Keratinocyte (primary cell): ENCODE measurements around the gene DOCK3. TPM values are rescaled to one million over a fixed set of nuclear protein-coding genes. Genes with fewer than 3 reads are reported as not detected.

Experiments
- DNase-seq: peaks from one replicate; pipeline ENCODE4 v3.0.0-alpha.2; 2011; ENCODE audit warnings: low read depth, missing footprints, low spot score
- FAIRE-seq: peaks from 2 replicates; lab custom pipeline; 2011; peaks lifted over from hg19 to GRCh38; lab: Jason Lieb, UNC
- H2AFZ ChIP-seq: 2 replicates; pipeline ENCODE4 v1.6.0; 2012; ENCODE audit warnings: low read length, control low read depth, inconsistent platforms; ENCODE audit not compliant: control insufficient read depth
- H3K27ac ChIP-seq: 2 replicates; pipeline ENCODE4 v1.5.1; 2011; ENCODE audit warnings: low read length; ENCODE audit not compliant: control insufficient read depth, insufficient read depth
- H3K27me3 ChIP-seq: 3 replicates; pipeline ENCODE4 v1.6.0; 2011; ENCODE audit warnings: low read length; ENCODE audit not compliant: control insufficient read depth, insufficient read depth; ENCODE audit errors: extremely low read depth
- H3K36me3 ChIP-seq, 2 experiments: 2 replicates in 1 of 2; 3 replicates in 1 of 2; pipeline ENCODE4 v1.5.1; 2011; ENCODE audit warnings: low read length in 2 of 2, mild to moderate bottlenecking in 1 of 2; ENCODE audit not compliant: control insufficient read depth in 2 of 2, insufficient read depth in 2 of 2; ENCODE audit errors: extremely low read depth in 1 of 2
- H3K4me1 ChIP-seq: 3 replicates; pipeline ENCODE4 v1.5.1; 2011; ENCODE audit warnings: low read length; ENCODE audit not compliant: control insufficient read depth, insufficient read depth; ENCODE audit errors: extremely low read depth
- H3K4me2 ChIP-seq: 3 replicates; pipeline ENCODE4 v1.6.0; 2011; ENCODE audit warnings: low read depth, low read length; ENCODE audit not compliant: control insufficient read depth, insufficient read depth; ENCODE audit errors: extremely low read depth
- H3K4me3 ChIP-seq, 3 experiments: fragments of 200-600 bp in 1 of 3; sonication (generic) in 1 of 3; 2 replicates in 2 of 3; 3 replicates in 1 of 3; pipeline ENCODE4 v1.5.1; 2011 to 2016; ENCODE audit warnings: low read length in 3 of 3, mild to moderate bottlenecking in 3 of 3, control low read depth in 2 of 3, inconsistent platforms in 1 of 3, low read depth in 1 of 3, mixed read lengths in 1 of 3, mixed run types in 1 of 3, moderate library complexity in 1 of 3; ENCODE audit not compliant: control insufficient read depth in 2 of 3, insufficient read depth in 2 of 3; ENCODE audit errors: extremely low read depth in 1 of 3
- H3K79me2 ChIP-seq: 2 replicates; pipeline ENCODE4 v1.6.0; 2012; ENCODE audit warnings: low read length; ENCODE audit not compliant: control insufficient read depth, insufficient read depth
- H3K9ac ChIP-seq: 3 replicates; pipeline ENCODE4 v1.6.0; 2011; ENCODE audit warnings: low read length; ENCODE audit not compliant: control insufficient read depth, insufficient read depth; ENCODE audit errors: extremely low read depth
- H3K9me1 ChIP-seq: 3 replicates; pipeline ENCODE4 v1.6.0; 2011; ENCODE audit warnings: low read length; ENCODE audit not compliant: control insufficient read depth, insufficient read depth; ENCODE audit errors: extremely low read depth
- H3K9me3 ChIP-seq: 2 replicates; pipeline ENCODE4 v1.5.1; 2012; ENCODE audit warnings: low read depth, low read length; ENCODE audit not compliant: control insufficient read depth
- H4K20me1 ChIP-seq: 3 replicates; pipeline ENCODE4 v1.6.0; 2011; ENCODE audit warnings: low read length; ENCODE audit not compliant: control insufficient read depth, insufficient read depth; ENCODE audit errors: extremely low read depth
- CTCF ChIP-seq, 3 experiments: IDR thresholded peaks in 1 of 3; conservative IDR thresholded peaks in 1 of 3; optimal IDR thresholded peaks in 1 of 3; 2 replicates in 2 of 3; 3 replicates in 1 of 3; pipeline versions ENCODE3 to v1.5.1; 2011; ENCODE audit warnings: low read length in 3 of 3, mild to moderate bottlenecking in 3 of 3, moderate library complexity in 2 of 3, control low read depth in 1 of 3, inconsistent platforms in 1 of 3; ENCODE audit not compliant: insufficient read depth in 2 of 3; ENCODE audit errors: extremely low read depth in 1 of 3
- EZH2 ChIP-seq: IDR thresholded peaks from one replicate; pipeline ENCODE4 v1.6.1; 2012; ENCODE audit warnings: inconsistent platforms, mild to moderate bottlenecking, low read length, moderate library complexity
- dilution Hi-C: fragments of 300-500 bp; cut with MboI; formaldehyde crosslinking; loops from one replicate; pipeline ENCODE4 v1.7.0; 2020; ENCODE audit warnings: low sequenced_read_pairs; ENCODE audit not compliant: extremely low pct_ligation_motif_present
- polyA plus RNA-seq, 5 experiments: library from polyadenylated mRNA; depleted of rRNA in 3 of 5; stranded (reverse) in 3 of 5; stranded (forward) in 1 of 5; unstranded in 1 of 5; fragments of >200 nt; gene quantifications; 1 replicate in 1 of 5; 2 replicates in 3 of 5; 3 replicates in 1 of 5; pipeline versions ENCODE4 v1.2.1 to v1.2.3, GENCODE V29; 2011 to 2012; ENCODE audit warnings: missing spikeins in 2 of 5, low read depth in 1 of 5, low replicate concordance in 1 of 5

DOCK3 gene
- polyA plus RNA-seq, 1 donor (not counting 4 experiments of a cell fraction or from before 2014, with no cell fraction given), result 0.10 TPM

GRCh38 chr3:51403675-51404074 lies 728.9 kb downstream of the DOCK3 start:
- Histone ChIP-seq H3K79me2 (no peaks in the 10 kb centered on the region), H3K27me3 (no peaks in the 10 kb centered on the region), H3K4me3 (no peak overlapping the region), H4K20me1 (no peaks in the 10 kb centered on the region), H3K4me1 (no peaks in the 10 kb centered on the region), H3K4me2 (no peak overlapping the region), H3K9me3 (no peaks in the 10 kb centered on the region), H3K9me1 (no peaks in the 10 kb centered on the region), H3K9ac (no peak overlapping the region), H3K36me3 (peaks cover 7 to 20% of the 10 kb centered on the region in 2 experiments), H2AFZ (no peak overlapping the region), H3K27ac (no peak overlapping the region)
- dilution Hi-C loops, result no loop called here
- no peak for DNase-seq
- TF ChIP-seq EZH2 (no peak), CTCF (optimal IDR thresholded peaks at IDR 0.05 in 1 of 3, IDR thresholded peaks at IDR 0.05 in 1 of 3, conservative IDR thresholded peaks at IDR 0.05 in 1 of 3; ENCODE audit: extremely low read depth in 1 of 3, insufficient read depth in 2 of 3, low read length in 3 of 3) (no peak)
- FAIRE-seq, result no peak

GRCh38 chr3:51408021-51408420 lies 733.3 kb downstream of the DOCK3 start:
- dilution Hi-C loops, result no loop called here
- Histone ChIP-seq H4K20me1 (no peaks in the 10 kb centered on the region), H3K9me3 (no peaks in the 10 kb centered on the region), H3K4me1 (no peaks in the 10 kb centered on the region), H3K27ac (no peak overlapping the region), H3K27me3 (no peaks in the 10 kb centered on the region), H3K79me2 (no peaks in the 10 kb centered on the region), H3K9ac (no peak overlapping the region), H3K4me3 (no peak overlapping the region), H3K36me3 (peaks cover 9 to 25% of the 10 kb centered on the region in 2 experiments), H2AFZ (no peak overlapping the region), H3K4me2 (no peak overlapping the region), H3K9me1 (no peaks in the 10 kb centered on the region)
- DNase-seq (no peak), FAIRE-seq (no peak)
- TF ChIP-seq CTCF (optimal IDR thresholded peaks at IDR 0.05 in 1 of 3, IDR thresholded peaks at IDR 0.05 in 1 of 3, conservative IDR thresholded peaks at IDR 0.05 in 1 of 3; ENCODE audit: extremely low read depth in 1 of 3, insufficient read depth in 2 of 3, low read length in 3 of 3), result no peak
